ENCODE results near the gene SNX32. TPM values are rescaled to one million over a fixed set of nuclear protein-coding genes. Genes with fewer than 3 reads are reported as not detected.

The SNX32 gene
- under 1 TPM; 0.42 to 0.64 TPM for total RNA-seq
- under 1 TPM; 0.68 to 0.93 TPM for polyA plus RNA-seq

- intact Hi-C loops (cut with micrococcal nuclease), result loop anchor here (1.0 kb wide), 1 partner anchor 25 kb away; the partner anchor contains the start of gene CFL1
- Histone ChIP-seq H3K27me3 (ENCODE audit: insufficient read depth, low read length) (no peaks in the 10 kb centered on the region), H3K4me3 (ENCODE audit: low read length in 2 of 2) (peak within 1 kb of the TSS; percentile 31 to 67), H3K4me1 (ENCODE audit: insufficient read depth, low read length) (peaks cover 20% of the 10 kb centered on the region), H3K36me3 (ENCODE audit: insufficient read depth, low read length) (no peaks in the 10 kb centered on the region), H3K27ac (ENCODE audit: low read depth, low read length) (peak within 1 kb of the TSS; percentile 17), H3K9me3 (ENCODE audit: control insufficient read depth in 1 of 2, low read length in 2 of 2) (no peaks in the 10 kb centered on the region)
- Mint-ChIP-seq H3K4me1 (peaks cover 8% of the 10 kb centered on the region in 4 donors), H3K9me3 (peaks cover 0 to 1% (median 0%) of the 10 kb centered on the region in 8 donors), H3K4me3 (no peak within 1 kb of the TSS), H3K27me3 (no peaks in the 10 kb centered on the region), H3K36me3 (no peaks in the 10 kb centered on the region), H3K27ac (peak within 1 kb of the TSS in 5 of 7 donors; percentile 29 to 82 (median 70))
- peak; percentile 91 to 94 (median 93) for DNase-seq
- CTCF ChIA-PET (ENCODE audit: partially characterized antibody), result interaction anchor here (0.7 to 3.8 kb wide), 16 partner anchors 15 to 478 kb away, joined by 3 to 18 read pairs (median 4); partner anchors contain the start of genes CCDC85B, CFL1, FIBP and KAT5
- POLR2A ChIA-PET (ENCODE audit: partially characterized antibody), result interaction anchor here (0.6 to 3.9 kb wide), 15 partner anchors 15 to 408 kb away, joined by 3 to 72 read pairs (median 5); partner anchors contain the start of genes C11orf68, CCDC85B, CFL1 and FAM89B
These were observed at the start of gene SNX32 for GRCh38 chr11:65833297-65834030. SNX32 (plus strand) TSS chr11:65833963; CDS start chr11:65834066, 103 bp downstream.

- Mint-ChIP-seq H3K36me3 (no peaks in the 10 kb centered on the region), H3K4me3 (peak overlapping the region; percentile 46 to 84 (median 70)), H3K4me1 (peaks cover 15 to 40% (median 28%) of the 10 kb centered on the region in 4 donors), H3K27ac (peak overlapping the region in 3 of 7 donors; percentile 13 to 58 (median 53)), H3K9me3 (no peaks in the 10 kb centered on the region), H3K27me3 (peaks cover 12 to 14% of the 10 kb centered on the region in 2 donors)
- Histone ChIP-seq H3K9me3 (ENCODE audit: control insufficient read depth in 1 of 2, low read length in 2 of 2) (no peaks in the 10 kb centered on the region), H3K4me3 (ENCODE audit: low read length in 2 of 2) (no peak overlapping the region), H3K36me3 (ENCODE audit: insufficient read depth, low read length) (no peaks in the 10 kb centered on the region), H3K27ac (ENCODE audit: low read depth, low read length) (no peak overlapping the region), H3K4me1 (ENCODE audit: insufficient read depth, low read length) (peaks cover 31% of the 10 kb centered on the region), H3K27me3 (ENCODE audit: insufficient read depth, low read length) (peaks cover 20% of the 10 kb centered on the region)
- intact Hi-C loops (cut with micrococcal nuclease), result no loop called here
- peak in 2 of 5 donors; percentile 20 to 26 for DNase-seq
- ChIA-PET CTCF (ENCODE audit: partially characterized antibody) (interaction anchor here (0.9 to 9.0 kb wide), 3 partner anchors 15 to 74 kb away, joined by 3 to 107 read pairs (median 15); partner anchors contain the start of gene KAT5), POLR2A (ENCODE audit: partially characterized antibody) (no interaction called here)
These were observed 48.3 kb upstream of the SNX32 start for GRCh38 chr11:65785319-65786007.

GRCh38 chr11:65786008-65786785 is 47.6 kb upstream of the SNX32 start:
- no peak overlapping the region for H3K4me3 ChIP-seq (ENCODE audit: low read length in 2 of 2)
- no peak overlapping the region for H3K27ac ChIP-seq (ENCODE audit: low read depth, low read length)
- peaks cover 35% of the 10 kb centered on the region for H3K4me1 ChIP-seq (ENCODE audit: insufficient read depth, low read length)
- peaks cover 15 to 45% (median 31%) of the 10 kb centered on the region in 4 donors for H3K4me1 Mint-ChIP-seq
- intact Hi-C loops (cut with micrococcal nuclease), result no loop called here
- ChIA-PET POLR2A (ENCODE audit: partially characterized antibody) (no interaction called here), CTCF (ENCODE audit: partially characterized antibody) (no interaction called here)
- H3K36me3 ChIP-seq (ENCODE audit: insufficient read depth, low read length), result no peaks in the 10 kb centered on the region
- no peaks in the 10 kb centered on the region for H3K9me3 Mint-ChIP-seq
- H3K27me3 ChIP-seq (ENCODE audit: insufficient read depth, low read length), result peaks cover 20% of the 10 kb centered on the region
- no peaks in the 10 kb centered on the region for H3K9me3 ChIP-seq (ENCODE audit: control insufficient read depth in 1 of 2, low read length in 2 of 2)
- H3K4me3 Mint-ChIP-seq, result peak overlapping the region; percentile 15 to 84 (median 62)
- H3K27ac Mint-ChIP-seq, result peak overlapping the region in 2 of 7 donors; percentile 13 to 58
- DNase-seq, result peak in 1 of 5 donors; percentile 22
- H3K27me3 Mint-ChIP-seq, result peaks cover 16 to 18% of the 10 kb centered on the region in 2 donors
- H3K36me3 Mint-ChIP-seq, result no peaks in the 10 kb centered on the region

GRCh38 chr11:65786786-65787636 is 46.8 kb upstream of the SNX32 start, which contains the start of gene OVOL1:
OVOL1 (plus strand) TSS chr11:65787063; CDS start chr11:65787374, 311 bp downstream.
- Histone ChIP-seq H3K27ac (ENCODE audit: low read depth, low read length) (no peak within 1 kb of the TSS), H3K4me1 (ENCODE audit: insufficient read depth, low read length) (peaks cover 39% of the 10 kb centered on the region), H3K4me3 (ENCODE audit: low read length in 2 of 2) (no peak within 1 kb of the TSS), H3K36me3 (ENCODE audit: insufficient read depth, low read length) (no peaks in the 10 kb centered on the region), H3K9me3 (ENCODE audit: control insufficient read depth in 1 of 2, low read length in 2 of 2) (no peaks in the 10 kb centered on the region), H3K27me3 (ENCODE audit: insufficient read depth, low read length) (peaks cover 20% of the 10 kb centered on the region)
- Mint-ChIP-seq H3K27ac (peak within 1 kb of the TSS in 3 of 7 donors; percentile 13 to 79 (median 68)), H3K27me3 (peaks cover 16 to 18% of the 10 kb centered on the region in 2 donors), H3K36me3 (no peaks in the 10 kb centered on the region), H3K4me3 (peak within 1 kb of the TSS; percentile 61 to 93 (median 83)), H3K9me3 (no peaks in the 10 kb centered on the region), H3K4me1 (peaks cover 15 to 53% (median 36%) of the 10 kb centered on the region in 4 donors)
- intact Hi-C loops (cut with micrococcal nuclease), result no loop called here
- DNase-seq, result peak in 3 of 5 donors; percentile 29 to 62 (median 33)
- POLR2A ChIA-PET (ENCODE audit: partially characterized antibody), result no interaction called here
- CTCF ChIA-PET (ENCODE audit: partially characterized antibody), result interaction anchor here (2.0 to 2.3 kb wide), 2 partner anchors 7 to 17 kb away, joined by 10 read pairs; partner anchors contain the start of gene AP5B1

GRCh38 chr11:65787649-65788622 is 45.8 kb upstream of the SNX32 start:
- Mint-ChIP-seq H3K4me1 (peaks cover 15 to 56% (median 34%) of the 10 kb centered on the region in 4 donors), H3K27me3 (peaks cover 18% of the 10 kb centered on the region in 2 donors), H3K27ac (peak overlapping the region in 3 of 7 donors; percentile 14 to 68 (median 29)), H3K4me3 (peak overlapping the region; percentile 71 to 93 (median 83)), H3K36me3 (no peaks in the 10 kb centered on the region), H3K9me3 (no peaks in the 10 kb centered on the region)
- Histone ChIP-seq H3K4me3 (ENCODE audit: low read length in 2 of 2) (no peak overlapping the region), H3K27me3 (ENCODE audit: insufficient read depth, low read length) (peaks cover 20% of the 10 kb centered on the region), H3K4me1 (ENCODE audit: insufficient read depth, low read length) (peaks cover 41% of the 10 kb centered on the region), H3K27ac (ENCODE audit: low read depth, low read length) (no peak overlapping the region), H3K9me3 (ENCODE audit: control insufficient read depth in 1 of 2, low read length in 2 of 2) (no peaks in the 10 kb centered on the region), H3K36me3 (ENCODE audit: insufficient read depth, low read length) (no peaks in the 10 kb centered on the region)
- ChIA-PET CTCF (ENCODE audit: partially characterized antibody) (interaction anchor here (1.8 to 2.3 kb wide), 3 partner anchors 8 to 30 kb away, joined by 5 to 10 read pairs (median 10); partner anchors contain the start of gene AP5B1), POLR2A (ENCODE audit: partially characterized antibody) (interaction anchor here (0.6 to 1.2 kb wide), 4 partner anchors 7 to 46 kb away, joined by 3 to 4 read pairs (median 4); partner anchors contain the start of genes AP5B1 and SNX32)
- no peak for DNase-seq
- intact Hi-C loops (cut with micrococcal nuclease), result no loop called here
